ENCODE data around the gene RNF125.

DNA sequence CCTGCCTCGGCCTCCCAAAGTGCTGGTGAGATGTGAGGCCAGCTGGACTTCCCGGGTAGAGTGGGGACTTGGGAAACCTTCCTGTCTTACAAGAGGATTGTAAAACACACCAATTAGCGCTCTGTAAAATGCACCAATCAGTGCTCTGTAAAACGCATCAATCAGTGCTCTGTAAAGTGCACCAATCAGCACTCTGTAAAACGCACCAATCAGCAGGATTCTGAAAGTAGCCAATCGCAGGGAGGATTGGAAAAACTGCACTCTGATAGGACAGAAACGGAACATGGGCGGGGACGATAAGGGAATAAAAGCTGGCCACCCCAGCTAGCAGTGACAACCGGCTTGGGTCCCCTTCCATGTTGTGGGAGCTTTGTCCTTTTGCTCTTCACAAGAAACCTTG, 19.0 kb downstream of the RNF125 start:
- TF ChIP-seq POLR2AphosphoS5 (IDR thresholded peaks at IDR 0.05; ENCODE audit: low read depth): no peak
- TF ChIP-seq, protein P1, sequence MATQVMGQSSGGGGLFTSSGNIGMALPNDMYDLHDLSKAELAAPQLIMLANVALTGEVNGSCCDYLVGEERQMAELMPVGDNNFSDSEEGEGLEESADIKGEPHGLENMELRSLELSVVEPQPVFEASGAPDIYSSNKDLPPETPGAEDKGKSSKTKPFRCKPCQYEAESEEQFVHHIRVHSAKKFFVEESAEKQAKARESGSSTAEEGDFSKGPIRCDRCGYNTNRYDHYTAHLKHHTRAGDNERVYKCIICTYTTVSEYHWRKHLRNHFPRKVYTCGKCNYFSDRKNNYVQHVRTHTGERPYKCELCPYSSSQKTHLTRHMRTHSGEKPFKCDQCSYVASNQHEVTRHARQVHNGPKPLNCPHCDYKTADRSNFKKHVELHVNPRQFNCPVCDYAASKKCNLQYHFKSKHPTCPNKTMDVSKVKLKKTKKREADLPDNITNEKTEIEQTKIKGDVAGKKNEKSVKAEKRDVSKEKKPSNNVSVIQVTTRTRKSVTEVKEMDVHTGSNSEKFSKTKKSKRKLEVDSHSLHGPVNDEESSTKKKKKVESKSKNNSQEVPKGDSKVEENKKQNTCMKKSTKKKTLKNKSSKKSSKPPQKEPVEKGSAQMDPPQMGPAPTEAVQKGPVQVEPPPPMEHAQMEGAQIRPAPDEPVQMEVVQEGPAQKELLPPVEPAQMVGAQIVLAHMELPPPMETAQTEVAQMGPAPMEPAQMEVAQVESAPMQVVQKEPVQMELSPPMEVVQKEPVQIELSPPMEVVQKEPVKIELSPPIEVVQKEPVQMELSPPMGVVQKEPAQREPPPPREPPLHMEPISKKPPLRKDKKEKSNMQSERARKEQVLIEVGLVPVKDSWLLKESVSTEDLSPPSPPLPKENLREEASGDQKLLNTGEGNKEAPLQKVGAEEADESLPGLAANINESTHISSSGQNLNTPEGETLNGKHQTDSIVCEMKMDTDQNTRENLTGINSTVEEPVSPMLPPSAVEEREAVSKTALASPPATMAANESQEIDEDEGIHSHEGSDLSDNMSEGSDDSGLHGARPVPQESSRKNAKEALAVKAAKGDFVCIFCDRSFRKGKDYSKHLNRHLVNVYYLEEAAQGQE (IDR thresholded peaks at IDR 0.05; ENCODE audit: insufficient replicate concordance, low read depth): no peak

Measured in HL-60 (cell line).